ENCODE results near the gene LAMA3.

- no peak for TF ChIP-seq EP300 (IDR thresholded peaks at IDR 0.05; ENCODE audit: borderline replicate concordance in 1 of 2, low read depth in 1 of 2, low read length in 1 of 2)
- TF ChIP-seq, protein P1, sequence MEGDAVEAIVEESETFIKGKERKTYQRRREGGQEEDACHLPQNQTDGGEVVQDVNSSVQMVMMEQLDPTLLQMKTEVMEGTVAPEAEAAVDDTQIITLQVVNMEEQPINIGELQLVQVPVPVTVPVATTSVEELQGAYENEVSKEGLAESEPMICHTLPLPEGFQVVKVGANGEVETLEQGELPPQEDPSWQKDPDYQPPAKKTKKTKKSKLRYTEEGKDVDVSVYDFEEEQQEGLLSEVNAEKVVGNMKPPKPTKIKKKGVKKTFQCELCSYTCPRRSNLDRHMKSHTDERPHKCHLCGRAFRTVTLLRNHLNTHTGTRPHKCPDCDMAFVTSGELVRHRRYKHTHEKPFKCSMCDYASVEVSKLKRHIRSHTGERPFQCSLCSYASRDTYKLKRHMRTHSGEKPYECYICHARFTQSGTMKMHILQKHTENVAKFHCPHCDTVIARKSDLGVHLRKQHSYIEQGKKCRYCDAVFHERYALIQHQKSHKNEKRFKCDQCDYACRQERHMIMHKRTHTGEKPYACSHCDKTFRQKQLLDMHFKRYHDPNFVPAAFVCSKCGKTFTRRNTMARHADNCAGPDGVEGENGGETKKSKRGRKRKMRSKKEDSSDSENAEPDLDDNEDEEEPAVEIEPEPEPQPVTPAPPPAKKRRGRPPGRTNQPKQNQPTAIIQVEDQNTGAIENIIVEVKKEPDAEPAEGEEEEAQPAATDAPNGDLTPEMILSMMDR (IDR thresholded peaks at IDR 0.05): no peak
Observed at GRCh38 chr18:23693846-23694245, 4.6 kb downstream of the LAMA3 start.

Data from SK-N-SH (cell line).